Bronchial epithelial cell (primary cell): Measurements from ENCODE around the gene CMC1. TPM values are rescaled to one million over a fixed set of nuclear protein-coding genes. Genes with fewer than 3 reads are reported as not detected.
"Not testable (repeated sequence)": the region's sequence is repeated elsewhere in the genome, so short reads cannot be mapped to it uniquely, and the experiment has no call there.

Source experiments
- DNase-seq: peaks from one replicate; pipeline ENCODE4 v3.0.0-alpha.2; 2010; ENCODE audit warnings: low read depth
- FAIRE-seq: peaks from 2 replicates; lab custom pipeline; 2011; peaks lifted over from hg19 to GRCh38; lab: Jason Lieb, UNC
- H3K27me3 ChIP-seq: 2 replicates; pipeline ENCODE4 v1.5.1; 2011; ENCODE audit warnings: low read length; ENCODE audit not compliant: control insufficient read depth, insufficient read depth
- H3K36me3 ChIP-seq: 2 replicates; pipeline ENCODE4 v1.5.1; 2011; ENCODE audit warnings: low read length; ENCODE audit not compliant: control insufficient read depth, insufficient read depth
- H3K4me3 ChIP-seq: 2 replicates; pipeline ENCODE4 v1.5.1; 2011; ENCODE audit warnings: mild to moderate bottlenecking, low read depth, low read length, control low read depth
- CTCF ChIP-seq: IDR thresholded peaks from 2 replicates; pipeline ENCODE4 v1.5.1; 2011; ENCODE audit warnings: mild to moderate bottlenecking, moderate library complexity, low read length, control low read depth, inconsistent platforms; ENCODE audit not compliant: insufficient read depth, severe bottlenecking
- total RNA-seq: library from RNA; depleted of rRNA; stranded (reverse); fragments of >200 nt; gene quantifications from 2 replicates; pipeline ENCODE4 v1.2.1, GENCODE V29; 2014

The CMC1 gene
- total RNA-seq, 1 donor from 2014 or later, result 2.4 TPM

GRCh38 chr3:28267984-28268849, 26.8 kb downstream of the CMC1 start:
- Histone ChIP-seq H3K27me3 (no peaks in the 10 kb centered on the region), H3K36me3 (no peaks in the 10 kb centered on the region), H3K4me3 (no peak overlapping the region)
- peak; percentile 31 for DNase-seq
- FAIRE-seq, result no peak
- TF ChIP-seq CTCF, result no peak

GRCh38 chr3:28268989-28269388, 27.6 kb downstream of the CMC1 start:
- DNase-seq (no peak), FAIRE-seq (no peak)
- Histone ChIP-seq H3K36me3 (no peaks in the 10 kb centered on the region), H3K27me3 (no peaks in the 10 kb centered on the region), H3K4me3 (no peak overlapping the region)
- no peak for TF ChIP-seq CTCF

- not testable (repeated sequence) for FAIRE-seq, H3K4me3 ChIP-seq, DNase-seq, H3K36me3 ChIP-seq, H3K27me3 ChIP-seq
These were observed 28.5 kb downstream of the CMC1 start for GRCh38 chr3:28269884-28270283.

- Histone ChIP-seq H3K4me3 (no peak overlapping the region), H3K36me3 (no peaks in the 10 kb centered on the region), H3K27me3 (no peaks in the 10 kb centered on the region)
- FAIRE-seq (no peak), DNase-seq (no peak)
- TF ChIP-seq CTCF, result no peak
These were observed 32.4 kb downstream of the CMC1 start for GRCh38 chr3:28273837-28274236.

GRCh38 chr3:28278918-28279317, 37.5 kb downstream of the CMC1 start:
- no peak for FAIRE-seq

More at GRCh38 chr3:28278918-28279317, 37.5 kb downstream of the CMC1 start:
- no peak for TF ChIP-seq CTCF
- Histone ChIP-seq H3K4me3 (no peak overlapping the region), H3K36me3 (no peaks in the 10 kb centered on the region), H3K27me3 (no peaks in the 10 kb centered on the region)
- no peak for DNase-seq
